ENCODE measurements around the gene ABCF1.

The ABCF1 gene

DNA sequence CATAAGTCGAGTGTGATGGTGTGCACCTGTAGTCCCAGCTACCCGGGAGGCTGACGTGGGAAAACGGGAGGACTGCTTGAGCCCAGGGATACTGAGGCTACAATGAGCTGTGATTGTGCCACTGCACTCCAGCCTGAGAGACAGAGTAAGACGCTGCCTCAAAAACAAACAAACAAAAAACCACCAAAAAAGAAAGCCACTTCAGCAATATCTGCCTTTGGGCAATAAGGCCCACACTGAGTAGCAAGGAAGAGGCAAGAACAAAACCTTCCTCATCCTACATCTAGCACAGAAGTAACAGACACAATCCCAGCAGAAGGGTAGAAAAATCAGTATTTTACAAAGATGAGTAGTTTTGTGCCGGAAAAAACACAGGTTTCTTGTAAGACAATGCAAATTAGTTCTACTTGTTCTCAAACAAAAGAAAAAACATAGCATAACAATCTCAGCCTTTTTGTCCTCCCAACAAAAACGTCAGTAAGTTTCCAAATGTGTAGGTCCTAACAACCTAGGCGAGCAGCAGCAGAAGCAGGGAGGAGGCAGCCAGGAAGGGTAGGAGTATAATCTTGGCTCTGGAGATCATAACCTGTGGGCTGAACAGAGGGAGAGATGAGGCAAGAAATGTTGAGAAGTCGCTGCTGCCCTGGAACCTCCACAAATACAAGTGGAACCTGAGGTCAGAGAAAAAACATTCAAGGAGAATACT, 40.1 kb downstream of the ABCF1 start:
- no peak overlapping the region for H3K27ac ChIP-seq
- TF ChIP-seq, protein P1, sequence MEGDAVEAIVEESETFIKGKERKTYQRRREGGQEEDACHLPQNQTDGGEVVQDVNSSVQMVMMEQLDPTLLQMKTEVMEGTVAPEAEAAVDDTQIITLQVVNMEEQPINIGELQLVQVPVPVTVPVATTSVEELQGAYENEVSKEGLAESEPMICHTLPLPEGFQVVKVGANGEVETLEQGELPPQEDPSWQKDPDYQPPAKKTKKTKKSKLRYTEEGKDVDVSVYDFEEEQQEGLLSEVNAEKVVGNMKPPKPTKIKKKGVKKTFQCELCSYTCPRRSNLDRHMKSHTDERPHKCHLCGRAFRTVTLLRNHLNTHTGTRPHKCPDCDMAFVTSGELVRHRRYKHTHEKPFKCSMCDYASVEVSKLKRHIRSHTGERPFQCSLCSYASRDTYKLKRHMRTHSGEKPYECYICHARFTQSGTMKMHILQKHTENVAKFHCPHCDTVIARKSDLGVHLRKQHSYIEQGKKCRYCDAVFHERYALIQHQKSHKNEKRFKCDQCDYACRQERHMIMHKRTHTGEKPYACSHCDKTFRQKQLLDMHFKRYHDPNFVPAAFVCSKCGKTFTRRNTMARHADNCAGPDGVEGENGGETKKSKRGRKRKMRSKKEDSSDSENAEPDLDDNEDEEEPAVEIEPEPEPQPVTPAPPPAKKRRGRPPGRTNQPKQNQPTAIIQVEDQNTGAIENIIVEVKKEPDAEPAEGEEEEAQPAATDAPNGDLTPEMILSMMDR (IDR thresholded peaks at IDR 0.05; ENCODE audit: low read depth, low read length): no peak
- H3K36me3 ChIP-seq: peaks cover 78% of the 10 kb centered on the region
- H3K27me3 ChIP-seq (ENCODE audit: insufficient read depth, low read depth, severe bottlenecking): no peaks in the 10 kb centered on the region
- no peaks in the 10 kb centered on the region for H3K9me3 ChIP-seq (ENCODE audit: severe bottlenecking)
- H3K4me3 ChIP-seq (ENCODE audit: low read depth, low read length): no peak overlapping the region
- no peak for DNase-seq

DNA sequence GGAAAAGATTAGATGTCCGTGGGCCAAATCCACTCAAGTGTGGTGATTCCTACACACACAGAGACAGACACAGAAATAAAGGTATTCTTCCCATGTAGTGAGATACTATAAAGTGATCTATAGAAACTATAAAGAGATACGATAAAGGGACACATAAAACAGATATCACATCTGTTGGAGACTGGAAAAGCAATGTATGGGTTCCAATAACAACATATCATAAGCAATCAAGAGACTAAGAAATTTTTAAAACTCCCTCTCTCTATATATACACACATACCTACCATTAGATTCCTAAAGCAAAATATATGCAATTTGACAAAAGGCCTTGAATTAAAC, 40.6 kb downstream of the ABCF1 start:
- peaks cover 78% of the 10 kb centered on the region for H3K36me3 ChIP-seq
- TF ChIP-seq, protein P1 (IDR thresholded peaks at IDR 0.05; ENCODE audit: low read depth, low read length): no peak
- no peaks in the 10 kb centered on the region for H3K9me3 ChIP-seq (ENCODE audit: severe bottlenecking)
- no peak for DNase-seq
- no peak overlapping the region for H3K27ac ChIP-seq
- no peak overlapping the region for H3K4me3 ChIP-seq (ENCODE audit: low read depth, low read length)
- no peaks in the 10 kb centered on the region for H3K27me3 ChIP-seq (ENCODE audit: insufficient read depth, low read depth, severe bottlenecking)

- TF ChIP-seq, protein P1 (IDR thresholded peaks at IDR 0.05; ENCODE audit: low read depth, low read length): peak; percentile 30
- Histone ChIP-seq H3K27me3 (ENCODE audit: insufficient read depth, low read depth, severe bottlenecking) (no peaks in the 10 kb centered on the region), H3K4me3 (ENCODE audit: low read depth, low read length) (no peak overlapping the region), H3K27ac (no peak overlapping the region), H3K9me3 (ENCODE audit: severe bottlenecking) (no peaks in the 10 kb centered on the region), H3K36me3 (peaks cover 77% of the 10 kb centered on the region)
- DNase-seq: no peak
Measured at GRCh38 chr6:30612213-30612612, 41.0 kb downstream of the ABCF1 start.

- Histone ChIP-seq H3K4me3 (ENCODE audit: low read depth, low read length) (no peak overlapping the region), H3K36me3 (peaks cover 71% of the 10 kb centered on the region), H3K27ac (no peak overlapping the region), H3K27me3 (ENCODE audit: insufficient read depth, low read depth, severe bottlenecking) (no peaks in the 10 kb centered on the region), H3K9me3 (ENCODE audit: severe bottlenecking) (no peaks in the 10 kb centered on the region)
- TF ChIP-seq, protein P1 (IDR thresholded peaks at IDR 0.05; ENCODE audit: low read depth, low read length): no peak
- DNase-seq: no peak
Measured at GRCh38 chr6:30612687-30613248, 41.5 kb downstream of the ABCF1 start.

- no peak overlapping the region for H3K4me3 ChIP-seq (ENCODE audit: low read depth, low read length)
- DNase-seq: no peak
- H3K36me3 ChIP-seq: peaks cover 64% of the 10 kb centered on the region
- no peaks in the 10 kb centered on the region for H3K27me3 ChIP-seq (ENCODE audit: insufficient read depth, low read depth, severe bottlenecking)
- peak overlapping the region; percentile 98 for H3K27ac ChIP-seq
- no peaks in the 10 kb centered on the region for H3K9me3 ChIP-seq (ENCODE audit: severe bottlenecking)
- TF ChIP-seq, protein P1 (IDR thresholded peaks at IDR 0.05; ENCODE audit: low read depth, low read length): no peak
Measured at GRCh38 chr6:30613251-30614043, 42.2 kb downstream of the ABCF1 start.

Data from WERI-Rb-1 (cell line).